Amygdala (tissue), 56 donors: ENCODE results near the gene KNSTRN.

Source experiments
- DNase-seq, 56 donors: peaks; one replicate each; lab custom pipeline; 2025; lab: John Stamatoyannopoulos, UW

KNSTRN gene

GRCh38 chr15:40424483-40425115, 42.1 kb downstream of the KNSTRN start:
- DNase-seq: no peak

- DNase-seq: no peak
Measured at GRCh38 chr15:40425681-40426080, 43.2 kb downstream of the KNSTRN start.

GRCh38 chr15:40427188-40427587, 44.7 kb downstream of the KNSTRN start:
- no peak for DNase-seq

- no peak for DNase-seq
Measured at GRCh38 chr15:40428185-40428584, 45.7 kb downstream of the KNSTRN start.

GRCh38 chr15:40429068-40429710, 46.7 kb downstream of the KNSTRN start:
- DNase-seq: no peak

GRCh38 chr15:40430271-40430805, 47.8 kb downstream of the KNSTRN start:
- no peak for DNase-seq

- DNase-seq: no peak
Measured at GRCh38 chr15:40435023-40435709, 52.6 kb downstream of the KNSTRN start.

GRCh38 chr15:40435710-40436089, 53.2 kb downstream of the KNSTRN start:
- DNase-seq: peak in 1 of 56 donors; percentile 62

GRCh38 chr15:40436116-40436891, 53.8 kb downstream of the KNSTRN start:
- DNase-seq: peak in 6 of 56 donors; percentile 17 to 62 (median 31)

- DNase-seq: no peak
Measured at GRCh38 chr15:40436892-40437751, 54.6 kb downstream of the KNSTRN start.

GRCh38 chr15:40437752-40438687, 55.5 kb downstream of the KNSTRN start:
- DNase-seq: no peak

- DNase-seq: no peak
Measured at GRCh38 chr15:40438712-40439111, 56.2 kb downstream of the KNSTRN start.

- peak in 3 of 56 donors; percentile 28 to 34 (median 33) for DNase-seq
Measured at GRCh38 chr15:40439461-40439959, 57.0 kb downstream of the KNSTRN start.

- DNase-seq: peak in 20 of 56 donors; percentile 15 to 60 (median 31)
Measured at GRCh38 chr15:40439960-40440742, 57.6 kb downstream of the KNSTRN start.

GRCh38 chr15:40440743-40441564, 58.4 kb downstream of the KNSTRN start, which contains the start of gene BAHD1:
TSS of gene BAHD1 (plus strand) at chr15:40440953. CDS start at chr15:40458465, 17,512 bp downstream.
- peak; percentile 56 to 98 (median 95) for DNase-seq
